Dendritic cell treated with granulocyte-macrophage colony-stimulating factor and Interleukin-4, amounts not matched to agents 40 ng/mL and 50 ng/mL, for 4 days (primary cell): Measurements from ENCODE around the gene CEP170.

Experiments used
- H3K27ac Mint-ChIP-seq: one replicate; pipeline ENCODE4 v1.8.0; 2022; ENCODE audit warnings: mild to moderate bottlenecking, mixed read lengths
- H3K27me3 Mint-ChIP-seq: one replicate; pipeline ENCODE4 v1.8.0; 2022; ENCODE audit warnings: mild to moderate bottlenecking, mixed read lengths
- H3K36me3 Mint-ChIP-seq: one replicate; pipeline ENCODE4 v1.8.0; 2022; ENCODE audit warnings: low read depth, mixed read lengths
- H3K4me1 Mint-ChIP-seq: one replicate; pipeline ENCODE4 v1.8.0; 2022; ENCODE audit warnings: low read depth, mixed read lengths
- H3K4me3 Mint-ChIP-seq: one replicate; pipeline ENCODE4 v1.8.0; 2022; ENCODE audit warnings: mild to moderate bottlenecking, moderate library complexity, mixed read lengths
- H3K9me3 Mint-ChIP-seq: one replicate; pipeline ENCODE4 v1.8.0; 2022; ENCODE audit warnings: mixed read lengths
- intact Hi-C: fragments of 100-400 bp; cut with micrococcal nuclease; formaldehyde crosslinking; loops from one replicate; pipeline ENCODE4 v1.15.0; 2022

CEP170 gene

GRCh38 chr1:243260221-243260880 lies 5.3 kb upstream of the CEP170 start:
- Mint-ChIP-seq H3K4me3 (no peak overlapping the region), H3K4me1 (peaks cover 52% of the 10 kb centered on the region), H3K9me3 (no peaks in the 10 kb centered on the region), H3K27me3 (no peaks in the 10 kb centered on the region), H3K27ac (peak overlapping the region; percentile 35), H3K36me3 (peaks cover 30% of the 10 kb centered on the region)
- intact Hi-C loops: no loop called here

GRCh38 chr1:243258731-243259130 lies 3.6 kb upstream of the CEP170 start:
- intact Hi-C loops: loop anchor here (10.0 kb wide), 1 partner anchor 56 kb away; no protein-coding TSS in a partner anchor
- Mint-ChIP-seq H3K27me3 (no peaks in the 10 kb centered on the region), H3K4me3 (no peak overlapping the region), H3K36me3 (peaks cover 42% of the 10 kb centered on the region), H3K4me1 (peaks cover 36% of the 10 kb centered on the region), H3K9me3 (no peaks in the 10 kb centered on the region), H3K27ac (peak overlapping the region; percentile 30)

GRCh38 chr1:243257189-243257588 lies 2.1 kb upstream of the CEP170 start:
- no peaks in the 10 kb centered on the region for H3K27me3 Mint-ChIP-seq
- peaks cover 28% of the 10 kb centered on the region for H3K4me1 Mint-ChIP-seq
- no peaks in the 10 kb centered on the region for H3K9me3 Mint-ChIP-seq
- H3K36me3 Mint-ChIP-seq: peaks cover 50% of the 10 kb centered on the region
- no peak overlapping the region for H3K27ac Mint-ChIP-seq
- H3K4me3 Mint-ChIP-seq: no peak overlapping the region
- intact Hi-C loops: loop anchor here (10.0 kb wide), 1 partner anchor 58 kb away; no protein-coding TSS in a partner anchor

GRCh38 chr1:243256590-243256989 lies 1.5 kb upstream of the CEP170 start:
- Mint-ChIP-seq H3K27me3 (no peaks in the 10 kb centered on the region), H3K4me1 (peaks cover 31% of the 10 kb centered on the region), H3K4me3 (peak overlapping the region; percentile 87), H3K9me3 (no peaks in the 10 kb centered on the region), H3K27ac (peak overlapping the region; percentile 100), H3K36me3 (peaks cover 50% of the 10 kb centered on the region)
- intact Hi-C loops: loop anchor here (1.0 to 10.0 kb wide), 2 partner anchors 8 to 58 kb away; no protein-coding TSS in a partner anchor

- peak within 1 kb of the TSS; percentile 100 for H3K27ac Mint-ChIP-seq
- no peaks in the 10 kb centered on the region for H3K9me3 Mint-ChIP-seq
- intact Hi-C loops: loop anchor here (1.0 to 10.0 kb wide), 4 partner anchors 8 to 59 kb away; no protein-coding TSS in a partner anchor
Measured at GRCh38 chr1:243255791-243256512, 871 bp upstream of the CEP170 start, which contains the start of gene SDCCAG8. Gene SDCCAG8 (plus strand): TSS chr1:243256041. CDS start chr1:243256174, 133 bp downstream.

GRCh38 chr1:243254233-243254926 lies 701 bp downstream of the CEP170 start:
- Mint-ChIP-seq H3K4me3 (peak overlapping the region; percentile 87), H3K9me3 (no peaks in the 10 kb centered on the region), H3K4me1 (peaks cover 21% of the 10 kb centered on the region), H3K36me3 (peaks cover 39% of the 10 kb centered on the region), H3K27me3 (no peaks in the 10 kb centered on the region), H3K27ac (peak overlapping the region; percentile 100)
- intact Hi-C loops: loop anchor here (2.0 to 10.0 kb wide), 2 partner anchors 14 to 60 kb away; no protein-coding TSS in a partner anchor

More at GRCh38 chr1:243255791-243256512, 871 bp upstream of the CEP170 start, which contains the start of gene SDCCAG8:
- Mint-ChIP-seq H3K4me3 (peak within 1 kb of the TSS; percentile 87), H3K27me3 (no peaks in the 10 kb centered on the region), H3K36me3 (peaks cover 46% of the 10 kb centered on the region), H3K4me1 (peaks cover 32% of the 10 kb centered on the region)

GRCh38 chr1:243253926-243254232 lies 1.2 kb downstream of the CEP170 start:
- peak overlapping the region; percentile 100 for H3K27ac Mint-ChIP-seq
- peaks cover 39% of the 10 kb centered on the region for H3K36me3 Mint-ChIP-seq
- H3K27me3 Mint-ChIP-seq: no peaks in the 10 kb centered on the region
- peaks cover 19% of the 10 kb centered on the region for H3K4me1 Mint-ChIP-seq
- no peaks in the 10 kb centered on the region for H3K9me3 Mint-ChIP-seq
- peak overlapping the region; percentile 87 for H3K4me3 Mint-ChIP-seq
- intact Hi-C loops: loop anchor here (2.0 to 10.0 kb wide), 2 partner anchors 15 to 61 kb away; no protein-coding TSS in a partner anchor

- Mint-ChIP-seq H3K4me3 (peak overlapping the region; percentile 87), H3K4me1 (peaks cover 21% of the 10 kb centered on the region), H3K27ac (peak overlapping the region; percentile 100), H3K27me3 (no peaks in the 10 kb centered on the region), H3K36me3 (peaks cover 41% of the 10 kb centered on the region), H3K9me3 (no peaks in the 10 kb centered on the region)
- intact Hi-C loops: loop anchor here (10.0 kb wide), 1 partner anchor 61 kb away; no protein-coding TSS in a partner anchor
Measured at GRCh38 chr1:243253211-243253925, 1.7 kb downstream of the CEP170 start.

GRCh38 chr1:243251539-243251938 lies 3.5 kb downstream of the CEP170 start:
- Mint-ChIP-seq H3K27me3 (no peaks in the 10 kb centered on the region), H3K27ac (no peak overlapping the region), H3K4me1 (peaks cover 37% of the 10 kb centered on the region), H3K9me3 (no peaks in the 10 kb centered on the region), H3K36me3 (peaks cover 42% of the 10 kb centered on the region), H3K4me3 (peak overlapping the region; percentile 13)
- intact Hi-C loops: loop anchor here (10.0 kb wide), 1 partner anchor 63 kb away; no protein-coding TSS in a partner anchor

GRCh38 chr1:243250102-243250501 lies 5.0 kb downstream of the CEP170 start:
- H3K27ac Mint-ChIP-seq: no peak overlapping the region
- no peaks in the 10 kb centered on the region for H3K27me3 Mint-ChIP-seq
- H3K4me1 Mint-ChIP-seq: peaks cover 48% of the 10 kb centered on the region
- no peak overlapping the region for H3K4me3 Mint-ChIP-seq
- no peaks in the 10 kb centered on the region for H3K9me3 Mint-ChIP-seq
- intact Hi-C loops: loop anchor here (10.0 kb wide), 1 partner anchor 65 kb away; no protein-coding TSS in a partner anchor
- H3K36me3 Mint-ChIP-seq: peaks cover 42% of the 10 kb centered on the region

GRCh38 chr1:243249214-243249613 lies 5.9 kb downstream of the CEP170 start:
- intact Hi-C loops: no loop called here
- H3K36me3 Mint-ChIP-seq: peaks cover 42% of the 10 kb centered on the region

GRCh38 chr1:243247901-243248300 lies 7.2 kb downstream of the CEP170 start:
- H3K4me1 Mint-ChIP-seq: peaks cover 63% of the 10 kb centered on the region
- peak overlapping the region; percentile 62 for H3K27ac Mint-ChIP-seq
- H3K36me3 Mint-ChIP-seq: peaks cover 43% of the 10 kb centered on the region

More at GRCh38 chr1:243249214-243249613, 5.9 kb downstream of the CEP170 start:
- Mint-ChIP-seq H3K4me1 (peaks cover 56% of the 10 kb centered on the region), H3K4me3 (no peak overlapping the region), H3K27ac (peak overlapping the region; percentile 62), H3K9me3 (no peaks in the 10 kb centered on the region), H3K27me3 (no peaks in the 10 kb centered on the region)

GRCh38 chr1:243246916-243247315 lies 8.2 kb downstream of the CEP170 start:
- H3K9me3 Mint-ChIP-seq: no peaks in the 10 kb centered on the region
- intact Hi-C loops: no loop called here
- peak overlapping the region; percentile 62 for H3K27ac Mint-ChIP-seq
- no peaks in the 10 kb centered on the region for H3K27me3 Mint-ChIP-seq
- no peak overlapping the region for H3K4me3 Mint-ChIP-seq
- peaks cover 51% of the 10 kb centered on the region for H3K36me3 Mint-ChIP-seq
- peaks cover 65% of the 10 kb centered on the region for H3K4me1 Mint-ChIP-seq

More at GRCh38 chr1:243247901-243248300, 7.2 kb downstream of the CEP170 start:
- Mint-ChIP-seq H3K9me3 (no peaks in the 10 kb centered on the region), H3K4me3 (no peak overlapping the region), H3K27me3 (no peaks in the 10 kb centered on the region)
- intact Hi-C loops: no loop called here
